ENCODE results near the gene SLC2A9. TPM values are rescaled to one million over a fixed set of nuclear protein-coding genes. Genes with fewer than 3 reads are reported as not detected.

SLC2A9 gene
- total RNA-seq, 1 experiment from 2014 or later = 3.5 TPM

DNA sequence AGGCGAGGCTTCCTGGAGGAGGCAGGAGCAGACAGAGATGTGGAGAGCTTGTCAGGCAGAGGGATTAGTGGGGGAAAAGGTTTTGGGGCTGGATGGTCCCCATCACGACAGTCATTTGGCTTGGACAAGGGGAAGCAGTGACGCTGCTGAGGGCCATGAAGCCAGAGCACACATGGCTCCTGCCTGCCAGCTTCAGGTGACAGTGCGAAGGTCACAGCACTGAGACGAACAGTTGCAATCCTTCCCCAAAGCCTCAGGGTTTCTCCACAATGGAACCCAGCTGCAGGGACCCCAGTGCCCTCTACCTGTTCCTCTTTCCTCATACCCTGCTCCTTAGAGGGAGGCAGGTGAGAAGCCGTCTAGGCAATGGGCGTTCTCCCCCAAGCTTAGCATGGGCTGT lies 129.6 kb downstream of the SLC2A9 start:
- in situ Hi-C loops (cut with HindIII; ENCODE audit: low pct_unique_long_range_greater_than_20kb, low sequenced_read_pairs) = no loop called here

GRCh38 chr4:9891056-9891455 lies 130.2 kb downstream of the SLC2A9 start:
- Histone ChIP-seq H3K36me3 (ENCODE audit: control insufficient read depth, insufficient read depth, low read length) (no peaks in the 10 kb centered on the region), H3K9me3 (ENCODE audit: control insufficient read depth, insufficient read depth, low read depth, low read length) (no peaks in the 10 kb centered on the region), H3K4me3 (ENCODE audit: low read depth in 2 of 2, low read length in 2 of 2) (no peak overlapping the region), H3K27ac (ENCODE audit: low read length) (no peak overlapping the region), H3K27me3 (ENCODE audit: control insufficient read depth, insufficient read depth, low read length) (no peaks in the 10 kb centered on the region), H3K4me1 (ENCODE audit: control insufficient read depth, insufficient read depth, low read length) (no peaks in the 10 kb centered on the region)
- ATAC-seq (no peak), DNase-seq (ENCODE audit: low read depth, low spot score) (no peak)
- CTCF ChIA-PET = no interaction called here
- TF ChIP-seq REST (IDR thresholded peaks at IDR 0.05; ENCODE audit: insufficient read depth in 1 of 2, low read depth in 2 of 2, low read length in 1 of 2) = no peak
- TF ChIP-seq CTCF (IDR thresholded peaks at IDR 0.05) = no peak
- no peak for TF ChIP-seq POLR2AphosphoS5 (IDR thresholded peaks at IDR 0.05; ENCODE audit: low read depth, low read length)
- TF ChIP-seq SIN3A (IDR thresholded peaks at IDR 0.05; ENCODE audit: borderline replicate concordance, insufficient read depth, low read depth, low read length) = no peak
- no peak for TF ChIP-seq TCF7L2 (IDR thresholded peaks at IDR 0.05; ENCODE audit: low read depth, low read length)
- BruUV-seq (replicated peaks) = no TSS peak
- in situ Hi-C loops (cut with HindIII; ENCODE audit: low pct_unique_long_range_greater_than_20kb, low sequenced_read_pairs) (no loop called here), intact Hi-C loops (cut with micrococcal nuclease; ENCODE audit: unreplicated experiment) (no loop called here)
- POLR2A ChIA-PET = no interaction called here

More for the DNA sequence above, 129.6 kb downstream of the SLC2A9 start:
- Histone ChIP-seq H3K27me3 (ENCODE audit: control insufficient read depth, insufficient read depth, low read length) (no peaks in the 10 kb centered on the region), H3K9me3 (ENCODE audit: control insufficient read depth, insufficient read depth, low read depth, low read length) (no peaks in the 10 kb centered on the region), H3K27ac (ENCODE audit: low read length) (no peak overlapping the region), H3K36me3 (ENCODE audit: control insufficient read depth, insufficient read depth, low read length) (no peaks in the 10 kb centered on the region), H3K4me3 (ENCODE audit: low read depth in 2 of 2, low read length in 2 of 2) (no peak overlapping the region), H3K4me1 (ENCODE audit: control insufficient read depth, insufficient read depth, low read length) (no peaks in the 10 kb centered on the region)
- BruUV-seq (replicated peaks) = no TSS peak
- DNase-seq (ENCODE audit: low read depth, low spot score) = no peak
- ATAC-seq = no peak
- ChIA-PET POLR2A (no interaction called here), CTCF (no interaction called here)
- intact Hi-C loops (cut with micrococcal nuclease; ENCODE audit: unreplicated experiment) = no loop called here
- no peak for TF ChIP-seq REST (IDR thresholded peaks at IDR 0.05; ENCODE audit: insufficient read depth in 1 of 2, low read depth in 2 of 2, low read length in 1 of 2)
- no peak for TF ChIP-seq CTCF (IDR thresholded peaks at IDR 0.05)
- TF ChIP-seq SIN3A (IDR thresholded peaks at IDR 0.05; ENCODE audit: borderline replicate concordance, insufficient read depth, low read depth, low read length) = no peak
- TF ChIP-seq TCF7L2 (IDR thresholded peaks at IDR 0.05; ENCODE audit: low read depth, low read length) = no peak
- no peak for TF ChIP-seq POLR2AphosphoS5 (IDR thresholded peaks at IDR 0.05; ENCODE audit: low read depth, low read length)

All from Panc1 (cell line).